Measurements from ENCODE around the gene CAMKK2. TPM values are rescaled to one million over a fixed set of nuclear protein-coding genes. Genes with fewer than 3 reads are reported as not detected.

CAMKK2 gene
- total and polyA plus RNA-seq, 4 donors: 10.5 to 26.0 (median 20.5) TPM

DNA sequence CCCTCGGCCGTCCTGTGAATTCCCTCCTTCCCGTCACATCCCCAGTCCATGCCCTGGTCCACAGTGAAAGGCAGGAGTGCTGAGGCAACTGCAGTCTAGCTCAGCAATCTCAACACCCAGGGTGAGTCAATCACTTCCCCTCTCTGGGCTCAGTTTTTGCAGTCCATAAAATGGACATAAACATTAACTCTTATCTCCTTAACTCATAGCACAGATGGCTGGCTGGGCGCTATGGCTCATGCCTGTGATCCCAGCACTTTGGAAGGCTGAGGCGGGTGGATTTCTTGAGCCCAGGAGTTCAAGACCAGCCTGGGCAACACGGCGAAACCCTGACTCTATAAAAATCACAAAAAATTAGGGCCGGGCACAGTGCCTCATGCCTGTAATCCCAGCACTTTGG, 32.4 kb downstream of the CAMKK2 start:
- Histone ChIP-seq H3K36me3 (ENCODE audit: control insufficient read depth in 4 of 4, insufficient read depth in 3 of 4, low read depth in 1 of 4, low read length in 3 of 4) (peaks cover 7 to 72% (median 45%) of the 10 kb centered on the region in 4 donors), H3K4me3 (ENCODE audit: low read depth in 1 of 3, low read length in 3 of 3) (no peak overlapping the region)
- WGBS: 94% methylated on average over 8 of the region's 8 CpGs

DNA sequence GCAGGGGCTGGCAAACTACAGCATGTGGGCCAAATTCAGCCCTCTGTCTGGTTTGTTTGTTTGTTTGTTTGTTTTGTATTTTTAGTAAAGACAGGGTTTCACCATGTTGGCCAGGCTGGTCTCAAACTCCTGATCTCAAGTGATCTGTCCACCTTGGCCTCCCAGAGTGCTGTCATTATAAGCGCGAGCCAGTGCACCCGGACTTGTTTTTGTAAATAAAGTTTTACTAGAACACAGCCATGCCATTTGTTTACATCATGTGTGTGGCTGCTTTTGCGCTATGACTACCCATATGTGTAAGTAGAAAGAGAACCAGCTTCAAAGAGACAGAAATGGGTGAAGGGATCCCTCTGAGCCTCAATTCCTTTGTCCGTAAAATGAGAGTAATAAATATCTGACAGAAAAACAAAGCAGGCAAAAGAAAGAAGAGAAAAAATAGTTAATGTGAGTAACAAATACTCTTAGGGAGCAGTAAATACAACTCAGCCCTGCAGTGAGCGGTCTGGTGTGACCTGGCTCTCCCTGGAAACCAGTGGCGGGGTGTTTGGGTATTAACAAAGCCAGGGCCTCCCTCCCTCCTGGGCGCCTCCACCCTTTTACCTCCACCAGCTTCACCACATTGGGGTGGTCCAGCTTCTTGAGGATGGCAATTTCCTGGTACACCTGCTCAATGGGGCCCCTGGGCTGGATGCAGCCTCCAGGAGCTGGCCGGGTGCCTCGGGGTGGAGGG, 33.1 kb downstream of the CAMKK2 start:
- Histone ChIP-seq H3K27me3 (ENCODE audit: control insufficient read depth in 4 of 4, insufficient read depth in 4 of 4, low read length in 3 of 4) (no peaks in the 10 kb centered on the region), H3K9me3 (ENCODE audit: control insufficient read depth in 4 of 4, low read length in 3 of 4) (no peaks in the 10 kb centered on the region), H3K36me3 (ENCODE audit: control insufficient read depth in 4 of 4, insufficient read depth in 3 of 4, low read depth in 1 of 4, low read length in 3 of 4) (peaks cover 7 to 69% (median 39%) of the 10 kb centered on the region in 4 donors), H3K9ac (ENCODE audit: low read depth in 1 of 2, low read length in 2 of 2) (no peak overlapping the region), H3K27ac (ENCODE audit: low read depth in 1 of 2, low read length in 2 of 2) (no peak overlapping the region), H3K4me3 (ENCODE audit: low read depth in 1 of 3, low read length in 3 of 3) (no peak overlapping the region), H3K4me1 (ENCODE audit: control insufficient read depth in 4 of 4, insufficient read depth in 4 of 4, low read length in 3 of 4) (no peaks in the 10 kb centered on the region)
- WGBS: 95% methylated on average over 10 of the region's 10 CpGs
- no peak for DNase-seq (ENCODE audit: low spot score)
- TF ChIP-seq SP1 (IDR thresholded peaks at IDR 0.05) (no peak), HNF4A (conservative IDR thresholded peaks at IDR 0.05) (no peak), FOXA1 (IDR thresholded peaks at IDR 0.05) (no peak), YY1 (IDR thresholded peaks at IDR 0.05) (no peak)

More for the DNA sequence above, 32.4 kb downstream of the CAMKK2 start:
- H3K9me3 ChIP-seq (ENCODE audit: control insufficient read depth in 4 of 4, low read length in 3 of 4): no peaks in the 10 kb centered on the region
- no peak for TF ChIP-seq GABPA (IDR thresholded peaks at IDR 0.05 in 1 of 2, conservative IDR thresholded peaks at IDR 0.05 in 1 of 2)
- TF ChIP-seq, protein P1, sequence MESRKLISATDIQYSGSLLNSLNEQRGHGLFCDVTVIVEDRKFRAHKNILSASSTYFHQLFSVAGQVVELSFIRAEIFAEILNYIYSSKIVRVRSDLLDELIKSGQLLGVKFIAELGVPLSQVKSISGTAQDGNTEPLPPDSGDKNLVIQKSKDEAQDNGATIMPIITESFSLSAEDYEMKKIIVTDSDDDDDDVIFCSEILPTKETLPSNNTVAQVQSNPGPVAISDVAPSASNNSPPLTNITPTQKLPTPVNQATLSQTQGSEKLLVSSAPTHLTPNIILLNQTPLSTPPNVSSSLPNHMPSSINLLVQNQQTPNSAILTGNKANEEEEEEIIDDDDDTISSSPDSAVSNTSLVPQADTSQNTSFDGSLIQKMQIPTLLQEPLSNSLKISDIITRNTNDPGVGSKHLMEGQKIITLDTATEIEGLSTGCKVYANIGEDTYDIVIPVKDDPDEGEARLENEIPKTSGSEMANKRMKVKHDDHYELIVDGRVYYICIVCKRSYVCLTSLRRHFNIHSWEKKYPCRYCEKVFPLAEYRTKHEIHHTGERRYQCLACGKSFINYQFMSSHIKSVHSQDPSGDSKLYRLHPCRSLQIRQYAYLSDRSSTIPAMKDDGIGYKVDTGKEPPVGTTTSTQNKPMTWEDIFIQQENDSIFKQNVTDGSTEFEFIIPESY (IDR thresholded peaks at IDR 0.05): no peak
- TF ChIP-seq, protein P2, sequence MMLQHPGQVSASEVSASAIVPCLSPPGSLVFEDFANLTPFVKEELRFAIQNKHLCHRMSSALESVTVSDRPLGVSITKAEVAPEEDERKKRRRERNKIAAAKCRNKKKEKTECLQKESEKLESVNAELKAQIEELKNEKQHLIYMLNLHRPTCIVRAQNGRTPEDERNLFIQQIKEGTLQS (IDR thresholded peaks at IDR 0.05): no peak
- DNase-seq (ENCODE audit: low spot score): no peak
- no peaks in the 10 kb centered on the region for H3K4me1 ChIP-seq (ENCODE audit: control insufficient read depth in 4 of 4, insufficient read depth in 4 of 4, low read length in 3 of 4)
- H3K27me3 ChIP-seq (ENCODE audit: control insufficient read depth in 4 of 4, insufficient read depth in 4 of 4, low read length in 3 of 4): no peaks in the 10 kb centered on the region
- H3K9ac ChIP-seq (ENCODE audit: low read depth in 1 of 2, low read length in 2 of 2): no peak overlapping the region
- no peak overlapping the region for H3K27ac ChIP-seq (ENCODE audit: low read depth in 1 of 2, low read length in 2 of 2)

DNA sequence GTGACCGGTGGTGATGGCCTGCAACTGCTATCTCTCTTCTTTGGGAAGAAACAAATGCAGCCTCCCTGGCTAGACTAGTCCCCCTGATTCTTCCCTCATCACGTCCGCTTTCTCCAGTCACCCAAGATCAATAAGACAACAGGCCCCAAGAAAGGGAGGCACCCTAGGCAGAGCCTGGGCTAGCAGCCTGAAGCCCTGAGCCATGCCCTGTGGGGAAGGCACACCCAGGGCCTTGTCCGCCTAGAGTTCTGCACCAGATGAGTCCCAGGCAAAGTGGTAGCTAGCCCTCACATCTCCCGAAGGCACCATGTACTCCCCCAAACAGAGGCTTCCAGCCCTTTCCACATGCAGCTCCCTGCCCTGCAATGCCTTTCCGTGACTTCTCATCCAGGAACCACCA, 35.1 kb downstream of the CAMKK2 start:
- WGBS: 94% methylated on average over 6 of the region's 6 CpGs
- Histone ChIP-seq H3K27ac (ENCODE audit: low read depth in 1 of 2, low read length in 2 of 2) (no peak overlapping the region), H3K9ac (ENCODE audit: low read depth in 1 of 2, low read length in 2 of 2) (no peak overlapping the region)

More for the DNA sequence above, 35.1 kb downstream of the CAMKK2 start:
- Histone ChIP-seq H3K27me3 (ENCODE audit: control insufficient read depth in 4 of 4, insufficient read depth in 4 of 4, low read length in 3 of 4) (no peaks in the 10 kb centered on the region), H3K36me3 (ENCODE audit: control insufficient read depth in 4 of 4, insufficient read depth in 3 of 4, low read depth in 1 of 4, low read length in 3 of 4) (peaks cover 7 to 70% (median 39%) of the 10 kb centered on the region in 4 donors), H3K4me3 (ENCODE audit: low read depth in 1 of 3, low read length in 3 of 3) (no peak overlapping the region), H3K4me1 (ENCODE audit: control insufficient read depth in 4 of 4, insufficient read depth in 4 of 4, low read length in 3 of 4) (no peaks in the 10 kb centered on the region), H3K9me3 (ENCODE audit: control insufficient read depth in 4 of 4, low read length in 3 of 4) (no peaks in the 10 kb centered on the region)
- DNase-seq (ENCODE audit: low spot score): no peak
- TF ChIP-seq, protein P1 (IDR thresholded peaks at IDR 0.05): no peak
- no peak for TF ChIP-seq NR2F2 (IDR thresholded peaks at IDR 0.05)
- TF ChIP-seq GABPA (IDR thresholded peaks at IDR 0.05 in 1 of 2, conservative IDR thresholded peaks at IDR 0.05 in 1 of 2): no peak
- TF ChIP-seq FOXA2 (IDR thresholded peaks at IDR 0.05): no peak
- no peak for TF ChIP-seq RXRA (IDR thresholded peaks at IDR 0.05)
- no peak for TF ChIP-seq YY1 (IDR thresholded peaks at IDR 0.05)
- no peak for TF ChIP-seq HNF4A (conservative IDR thresholded peaks at IDR 0.05)
- TF ChIP-seq, protein P3, sequence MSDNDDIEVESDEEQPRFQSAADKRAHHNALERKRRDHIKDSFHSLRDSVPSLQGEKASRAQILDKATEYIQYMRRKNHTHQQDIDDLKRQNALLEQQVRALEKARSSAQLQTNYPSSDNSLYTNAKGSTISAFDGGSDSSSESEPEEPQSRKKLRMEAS (IDR thresholded peaks at IDR 0.05): no peak
- no peak for TF ChIP-seq JUND (IDR thresholded peaks at IDR 0.05)
- no peak for TF ChIP-seq HNF4G (IDR thresholded peaks at IDR 0.05)

Data from liver (tissue), 9 donors.